ENCODE data around the gene TRPV5.

TRPV5 gene

DNA sequence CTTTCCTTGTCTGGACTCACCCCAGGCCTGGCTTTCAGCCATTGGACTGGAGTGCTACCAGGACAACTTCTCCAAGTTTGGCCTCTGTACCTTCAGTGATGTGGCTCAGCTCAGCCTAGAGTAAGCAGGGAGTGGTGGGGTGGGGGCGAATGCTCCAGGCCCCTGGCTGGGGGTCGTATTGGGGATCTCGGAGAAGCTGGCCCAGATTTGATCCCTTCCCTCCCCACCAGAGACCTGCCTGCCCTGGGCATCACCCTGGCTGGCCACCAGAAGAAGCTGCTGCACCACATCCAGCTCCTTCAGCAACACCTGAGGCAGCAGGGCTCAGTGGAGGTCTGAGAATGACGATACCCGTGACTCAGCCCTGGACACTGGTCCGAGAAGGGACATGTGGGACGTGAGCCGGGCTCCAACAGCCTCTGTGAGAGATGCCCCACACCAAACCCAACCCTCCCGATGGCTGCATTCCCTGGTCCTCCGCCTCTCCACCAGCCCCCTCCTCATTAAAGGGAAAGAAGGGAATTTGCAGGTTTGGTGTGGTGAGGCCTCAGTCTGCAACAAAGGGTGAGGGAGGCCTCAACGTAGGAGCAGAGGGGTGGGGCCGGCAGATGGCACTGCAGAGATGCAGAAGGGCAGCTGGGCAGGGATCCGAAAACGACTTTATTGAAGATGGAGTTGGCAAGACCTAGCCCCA, 62.8 kb downstream of the TRPV5 start:
- no peak for DNase-seq (ENCODE audit: low read depth in 2 of 2)

DNA sequence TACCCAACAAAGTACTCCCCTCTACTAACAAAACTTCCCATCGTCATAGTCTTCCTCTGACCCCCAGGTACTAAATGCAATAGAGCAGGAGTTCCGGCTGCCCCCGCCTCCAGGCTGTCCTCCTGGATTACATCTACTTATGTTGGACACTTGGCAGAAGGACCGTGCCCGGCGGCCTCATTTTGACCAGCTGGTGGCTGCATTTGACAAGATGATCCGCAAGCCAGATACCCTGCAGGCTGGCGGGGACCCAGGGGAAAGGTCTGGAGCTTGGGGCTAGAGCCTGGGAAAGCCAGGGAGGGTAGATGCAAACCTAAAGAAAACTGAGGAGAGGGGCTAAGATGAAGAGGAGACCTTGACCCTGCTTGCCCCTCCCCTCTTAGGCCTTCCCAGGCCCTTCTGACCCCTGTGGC, 63.4 kb downstream of the TRPV5 start:
- no peak for DNase-seq (ENCODE audit: low read depth in 2 of 2)

- DNase-seq (ENCODE audit: low read depth in 2 of 2): no peak
Measured at GRCh38 chr7:142869434-142869833, 64.1 kb downstream of the TRPV5 start.

GRCh38 chr7:142868986-142869415, 64.5 kb downstream of the TRPV5 start:
- no peak for DNase-seq (ENCODE audit: low read depth in 2 of 2)

DNA sequence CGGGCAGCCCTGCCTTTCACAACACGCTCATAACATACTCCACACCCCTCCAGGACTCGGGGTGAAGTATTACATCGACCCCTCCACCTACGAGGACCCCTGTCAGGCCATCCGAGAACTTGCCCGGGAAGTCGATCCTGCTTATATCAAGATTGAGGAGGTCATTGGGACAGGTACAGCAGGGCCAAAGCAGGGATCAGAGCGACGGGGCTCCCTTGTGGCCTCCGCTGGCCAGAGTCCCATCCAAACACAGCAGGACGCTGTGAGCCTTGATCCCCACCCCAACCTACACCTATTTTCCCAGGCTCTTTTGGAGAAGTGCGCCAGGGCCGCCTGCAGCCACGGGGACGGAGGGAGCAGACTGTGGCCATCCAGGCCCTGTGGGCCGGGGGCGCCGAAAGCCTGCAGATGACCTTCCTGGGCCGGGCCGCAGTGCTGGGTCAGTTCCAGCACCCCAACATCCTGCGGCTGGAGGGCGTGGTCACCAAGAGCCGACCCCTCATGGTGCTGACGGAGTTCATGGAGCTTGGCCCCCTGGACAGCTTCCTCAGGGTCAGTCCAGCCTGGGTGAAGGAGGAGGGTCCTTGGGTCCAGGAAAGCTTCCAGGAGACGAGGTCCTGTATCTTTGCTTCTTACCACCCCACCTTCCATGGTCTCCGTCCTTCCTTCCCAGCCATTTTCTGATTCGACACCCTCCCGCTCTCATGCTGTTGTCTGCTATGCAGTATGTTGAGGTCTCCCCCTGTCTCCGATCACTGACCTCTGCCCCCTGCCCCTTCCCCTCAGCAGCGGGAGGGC, 65.2 kb downstream of the TRPV5 start:
- DNase-seq (ENCODE audit: low read depth in 2 of 2): no peak

DNA sequence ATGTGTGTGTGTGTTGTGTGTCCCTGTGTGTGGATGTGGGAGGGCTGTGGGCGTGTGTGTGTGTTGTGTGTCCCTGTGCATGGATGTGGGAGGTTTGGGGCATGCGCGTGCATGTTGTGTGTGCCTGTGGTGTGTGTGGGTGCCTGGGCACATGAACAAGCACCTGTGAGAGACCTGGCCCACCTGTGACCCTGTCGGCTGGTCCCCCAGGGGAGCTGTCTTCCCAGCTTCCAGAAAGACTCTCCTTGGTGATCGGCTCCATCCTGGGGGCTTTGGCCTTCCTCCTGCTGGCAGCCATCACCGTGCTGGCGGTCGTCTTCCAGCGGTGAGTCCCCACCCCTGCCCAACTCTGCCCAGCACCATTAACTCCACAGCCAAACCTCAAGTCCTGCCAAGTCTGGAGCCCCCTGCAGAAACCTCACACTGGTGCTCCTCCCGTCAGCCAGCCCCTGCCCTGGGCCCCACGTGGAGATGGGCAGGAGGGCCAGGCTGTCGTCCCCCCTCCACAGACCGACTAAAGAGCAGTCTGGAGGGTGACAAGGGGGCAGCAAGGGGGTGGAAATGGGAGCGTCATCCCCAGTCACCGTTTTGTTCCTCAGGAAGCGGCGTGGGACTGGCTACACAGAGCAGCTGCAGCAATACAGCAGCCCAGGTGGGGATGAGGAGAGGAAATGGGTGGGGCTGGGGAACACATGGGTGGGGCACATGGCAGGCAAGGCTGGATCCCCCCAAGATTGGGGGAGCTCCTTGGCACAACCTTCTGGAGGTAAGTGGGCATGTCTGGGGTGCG, 66.0 kb downstream of the TRPV5 start:
- no peak for DNase-seq (ENCODE audit: low read depth in 2 of 2)

DNA sequence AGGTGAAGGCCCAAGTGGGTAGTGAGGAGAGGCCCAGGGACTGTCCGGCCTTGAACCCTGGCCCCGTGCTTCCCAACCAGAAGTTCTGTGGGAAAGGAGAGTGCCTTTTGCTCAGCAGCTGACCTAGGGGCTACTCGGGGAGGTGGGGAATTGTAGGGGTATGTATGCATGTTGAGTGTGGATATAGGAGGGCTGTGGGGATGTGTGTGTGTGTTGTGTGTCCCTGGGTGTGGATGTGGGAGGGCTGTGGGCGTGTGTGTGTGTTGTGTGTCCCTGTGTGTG, 66.5 kb downstream of the TRPV5 start:
- DNase-seq (ENCODE audit: low read depth in 2 of 2): no peak

DNA sequence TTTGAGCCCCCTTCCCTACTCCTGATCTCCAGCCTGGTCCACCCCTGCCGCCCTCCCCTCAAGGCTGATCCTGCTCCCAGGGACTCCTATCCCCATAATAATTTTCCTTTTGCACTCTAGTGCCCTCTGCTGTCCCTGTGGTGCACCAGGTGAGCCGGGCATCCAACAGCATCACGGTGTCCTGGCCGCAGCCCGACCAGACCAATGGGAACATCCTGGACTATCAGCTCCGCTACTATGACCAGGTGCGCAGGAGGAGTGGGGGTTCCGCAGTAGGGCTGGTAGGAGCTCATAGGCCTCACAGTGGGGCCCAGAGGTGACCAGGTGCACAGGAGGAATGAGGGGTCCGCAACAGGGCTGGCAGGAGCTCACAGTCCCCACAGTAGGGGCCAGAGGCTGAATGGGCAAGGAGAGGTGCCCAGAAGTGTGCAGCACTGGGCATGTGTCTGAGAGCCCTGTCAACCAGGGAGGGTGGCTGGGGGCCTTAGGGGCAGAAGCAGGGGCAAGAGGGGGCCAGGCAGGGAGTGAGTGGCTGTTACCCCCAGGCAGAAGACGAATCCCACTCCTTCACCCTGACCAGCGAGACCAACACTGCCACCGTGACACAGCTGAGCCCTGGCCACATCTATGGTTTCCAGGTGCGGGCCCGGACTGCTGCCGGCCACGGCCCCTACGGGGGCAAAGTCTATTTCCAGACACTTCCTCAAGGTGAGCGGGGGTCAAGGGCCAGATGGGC, 67.0 kb downstream of the TRPV5 start:
- no peak for DNase-seq (ENCODE audit: low read depth in 2 of 2)

GRCh38 chr7:142865766-142866165, 67.8 kb downstream of the TRPV5 start:
- DNase-seq (ENCODE audit: low read depth in 2 of 2): no peak

- no peak for DNase-seq (ENCODE audit: low read depth in 2 of 2)
Measured at GRCh38 chr7:142864980-142865747, 68.4 kb downstream of the TRPV5 start.

GRCh38 chr7:142863891-142864685, 69.5 kb downstream of the TRPV5 start:
- no peak for DNase-seq (ENCODE audit: low read depth in 2 of 2)

GRCh38 chr7:142862786-142863400, 70.7 kb downstream of the TRPV5 start:
- no peak for DNase-seq (ENCODE audit: low read depth in 2 of 2)

- DNase-seq (ENCODE audit: low read depth in 2 of 2): no peak
Measured at GRCh38 chr7:142862351-142862750, 71.2 kb downstream of the TRPV5 start.

DNA sequence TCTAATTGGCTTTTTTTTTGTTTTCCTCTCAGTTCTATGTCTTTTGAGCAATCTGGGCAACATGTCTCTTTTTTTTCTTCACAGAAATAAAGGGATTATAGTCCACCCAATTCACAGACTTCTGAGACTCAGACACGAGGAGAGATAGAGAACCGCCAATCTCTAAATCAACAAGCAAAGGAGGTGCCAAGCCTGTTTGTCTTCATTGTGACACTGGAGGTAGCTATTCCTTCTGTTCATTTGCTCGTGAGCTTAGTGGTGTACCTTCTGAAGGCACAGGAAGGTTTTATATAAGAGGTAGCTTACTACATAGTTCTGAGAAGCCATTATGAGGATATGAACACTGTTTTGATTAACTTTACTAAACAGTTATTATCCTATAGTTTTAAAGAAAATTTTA, 72.6 kb downstream of the TRPV5 start:
- no peak for DNase-seq (ENCODE audit: low read depth in 2 of 2)

GRCh38 chr7:142859829-142860228, 73.7 kb downstream of the TRPV5 start:
- DNase-seq (ENCODE audit: low read depth in 2 of 2): no peak

- DNase-seq (ENCODE audit: low read depth in 2 of 2): no peak
Measured at GRCh38 chr7:142859411-142859810, 74.1 kb downstream of the TRPV5 start.
